T-helper 1 cell treated with Interleukin-12 subunit alpha and Interleukin-12 subunit beta and Interleukin-4 antibody, amounts not matched to agents 30 ng/mL and 1 ng/mL, for 36 hours (primary cell): ENCODE measurements around the gene KCNK18. TPM values are rescaled to one million over a fixed set of nuclear protein-coding genes. Genes with fewer than 3 reads are reported as not detected.
"Not testable (repeated sequence)": the region's sequence is repeated elsewhere in the genome, so short reads cannot be mapped to it uniquely, and the experiment has no call there.

Experiments used
- intact Hi-C: fragments of 100-400 bp; cut with micrococcal nuclease; formaldehyde crosslinking; loops from one replicate; pipeline ENCODE4 v1.15.1; 2024
- total RNA-seq: library from RNA; stranded (reverse); gene quantifications from 2 replicates; pipeline ENCODE4 v1.2.3, GENCODE V29; 2022

KCNK18 gene
- total RNA-seq, 1 donor from 2014 or later, result not detected

DNA sequence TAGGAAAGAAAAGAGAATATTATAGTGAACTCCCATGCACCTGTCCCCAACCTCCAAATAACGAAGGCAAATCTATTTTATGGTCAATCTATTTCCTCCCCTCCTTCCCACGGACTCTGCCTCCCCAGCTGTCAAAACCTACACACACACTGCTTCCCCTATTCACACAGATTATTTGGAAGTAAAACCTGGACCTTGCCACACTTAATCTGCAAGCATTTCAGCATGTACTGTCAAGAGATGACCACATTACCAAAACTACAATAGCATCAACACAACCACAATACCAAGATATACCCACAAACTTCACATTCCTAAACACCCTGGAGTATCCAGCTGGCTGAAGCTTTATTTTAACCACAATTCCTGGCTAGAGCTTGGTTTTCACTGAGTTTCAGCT is 27.8 kb upstream of the KCNK18 start:
- intact Hi-C loops, result loop anchor here (5.0 to 10.0 kb wide), 2 partner anchors 373 to 895 kb away; partner anchors contain the start of genes EMX2 and GFRA1

DNA sequence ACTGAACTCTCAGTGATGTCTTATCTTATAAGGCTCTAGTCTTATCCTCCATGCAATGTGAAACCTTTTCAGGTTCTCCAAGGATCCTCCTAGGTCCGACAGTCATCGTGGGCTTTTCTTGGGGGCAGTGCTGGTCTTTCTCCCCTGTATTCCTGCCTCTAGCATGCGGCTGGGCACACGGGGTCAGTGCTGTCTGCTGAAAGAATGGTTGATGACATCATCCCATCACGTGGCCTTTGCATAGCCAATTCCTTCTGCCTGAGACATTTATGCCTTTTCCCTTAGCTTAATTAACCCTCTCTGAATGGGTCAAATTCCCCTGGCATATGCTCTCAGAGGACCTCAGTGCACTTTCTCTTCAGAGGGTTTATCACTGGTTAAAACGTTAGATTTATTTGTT is 27.0 kb upstream of the KCNK18 start:
- intact Hi-C loops, result loop anchor here (5.0 to 10.0 kb wide), 2 partner anchors 165 to 323 kb away; partner anchors contain the start of genes ENO4 and SHTN1

DNA sequence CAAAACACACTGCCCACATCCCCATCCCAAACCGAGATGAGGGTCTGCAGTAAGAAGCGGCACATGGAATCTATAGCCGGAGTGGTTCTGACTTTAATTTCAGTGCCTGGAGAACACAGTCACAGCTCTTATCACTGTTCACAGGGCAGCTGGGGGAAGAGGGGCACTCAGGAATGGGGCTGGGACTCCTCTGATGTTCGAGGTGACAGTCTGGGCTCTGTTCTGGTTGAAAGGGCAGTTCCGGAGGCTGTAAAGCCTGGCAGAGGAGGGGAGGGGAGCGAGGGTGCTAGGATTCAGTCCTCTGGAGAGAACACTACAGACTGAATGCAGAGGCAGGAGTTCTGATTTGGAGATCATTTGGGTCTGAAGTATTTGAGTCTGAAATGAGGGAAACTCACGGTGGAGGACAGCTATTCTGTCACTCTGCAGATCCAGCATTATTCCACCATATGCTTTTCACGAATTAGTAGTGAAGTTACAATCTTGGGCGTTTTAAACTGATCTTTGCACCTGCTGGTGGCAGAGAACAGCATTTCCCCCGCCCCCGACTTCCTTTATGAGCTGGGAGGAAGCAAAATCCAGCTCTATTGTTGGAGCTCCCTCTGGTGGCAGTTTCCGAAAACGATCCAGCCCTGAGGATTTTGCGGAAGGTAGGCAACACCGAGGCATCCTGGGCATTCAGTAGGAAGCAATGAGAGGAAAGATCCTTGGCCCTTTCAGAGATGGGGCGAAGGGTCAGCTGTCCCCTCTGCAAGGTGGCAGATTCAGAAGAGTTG is 22.7 kb upstream of the KCNK18 start:
- intact Hi-C loops, result loop anchor here (1.0 to 10.0 kb wide), 4 partner anchors 170 to 386 kb away; partner anchors contain the start of genes ENO4 and SHTN1

DNA sequence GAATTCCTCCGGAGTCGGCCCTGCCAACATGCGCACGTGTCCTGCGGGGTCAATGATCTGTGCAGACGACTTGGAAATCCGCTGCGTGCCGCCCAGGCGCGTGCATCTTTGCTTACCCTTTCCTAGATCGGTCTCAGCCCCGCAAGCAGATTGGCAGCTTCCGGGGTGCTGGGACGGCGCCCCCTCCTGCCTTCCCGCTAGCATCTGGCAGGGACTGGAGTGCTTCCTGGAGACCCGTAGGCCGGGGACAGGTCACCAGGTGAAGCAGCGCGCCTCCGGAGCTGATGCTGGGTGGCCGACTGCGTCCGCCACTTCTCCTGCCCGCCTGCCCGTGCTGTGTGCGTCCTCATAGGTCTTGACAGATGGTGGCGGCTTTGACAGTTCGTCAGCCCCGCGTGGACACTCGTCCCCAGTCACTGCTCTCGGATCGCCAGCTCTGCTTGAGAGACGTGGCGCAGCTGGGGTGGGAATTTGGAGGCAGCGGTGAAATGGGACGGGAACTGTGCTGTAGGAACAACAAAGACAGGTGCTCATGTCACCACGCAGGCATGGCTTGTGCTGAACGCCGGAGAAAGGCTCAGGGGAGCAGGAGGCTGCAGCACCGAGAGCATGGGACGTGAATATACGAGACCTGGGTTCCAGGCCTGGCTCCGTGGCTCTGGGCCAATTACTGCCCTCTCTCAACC is 21.9 kb upstream of the KCNK18 start:
- intact Hi-C loops, result loop anchor here (1.0 to 10.0 kb wide), 3 partner anchors 171 to 387 kb away; partner anchors contain the start of gene SHTN1

DNA sequence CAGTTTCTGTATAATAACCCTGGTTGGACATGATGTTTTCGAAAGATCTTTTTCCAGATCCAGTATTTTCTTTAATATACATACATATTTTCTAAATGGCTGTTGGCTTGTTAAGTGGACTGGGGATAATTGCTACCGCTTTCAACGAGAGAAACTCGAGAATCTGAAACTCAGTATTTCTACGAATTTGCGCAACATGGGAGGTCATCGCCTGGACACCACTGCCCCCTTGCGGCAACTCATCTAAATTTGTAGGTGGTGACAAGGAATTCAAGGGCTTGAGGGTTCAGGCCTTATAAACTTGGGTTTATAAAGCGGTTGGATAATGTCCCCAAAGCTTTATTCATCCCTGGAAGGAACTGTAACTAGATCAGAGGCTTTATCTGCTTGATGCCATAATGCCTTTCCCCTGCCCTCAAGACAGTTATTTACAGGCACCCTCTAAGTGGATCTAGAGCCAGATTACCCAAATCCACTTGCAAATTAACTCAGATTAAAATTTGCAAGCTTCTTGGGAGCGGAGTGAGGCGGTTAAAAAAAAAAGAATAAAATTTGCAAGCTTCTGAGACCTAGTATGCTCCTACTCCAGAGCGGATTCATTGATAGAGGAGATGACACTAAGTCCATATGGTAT is 21.3 kb upstream of the KCNK18 start:
- intact Hi-C loops, result loop anchor here (1.0 to 10.0 kb wide), 5 partner anchors 8 to 494 kb away; partner anchors contain the start of gene SHTN1

DNA sequence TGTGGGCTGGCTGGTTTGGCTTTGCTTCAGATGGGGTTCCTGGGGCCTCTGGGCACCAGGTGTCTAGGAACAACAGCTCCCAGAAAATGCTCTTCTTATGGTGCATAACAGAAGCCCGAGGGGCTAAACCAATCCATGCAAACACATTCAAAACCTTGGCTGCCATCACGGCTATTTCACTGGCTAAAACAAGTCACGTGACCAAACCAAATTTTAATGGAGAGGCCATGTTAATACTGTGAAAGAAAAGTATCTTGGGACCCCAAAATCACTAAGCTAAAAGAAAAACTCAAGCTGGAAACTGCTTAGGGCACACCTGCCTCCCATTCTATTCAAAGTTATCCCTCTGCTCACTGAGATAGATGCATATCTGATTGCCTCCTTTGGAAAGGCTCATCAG is 19.1 kb upstream of the KCNK18 start:
- intact Hi-C loops, result loop anchor here (10.0 kb wide), 1 partner anchor 173 kb away; the partner anchor contains the start of gene SHTN1

DNA sequence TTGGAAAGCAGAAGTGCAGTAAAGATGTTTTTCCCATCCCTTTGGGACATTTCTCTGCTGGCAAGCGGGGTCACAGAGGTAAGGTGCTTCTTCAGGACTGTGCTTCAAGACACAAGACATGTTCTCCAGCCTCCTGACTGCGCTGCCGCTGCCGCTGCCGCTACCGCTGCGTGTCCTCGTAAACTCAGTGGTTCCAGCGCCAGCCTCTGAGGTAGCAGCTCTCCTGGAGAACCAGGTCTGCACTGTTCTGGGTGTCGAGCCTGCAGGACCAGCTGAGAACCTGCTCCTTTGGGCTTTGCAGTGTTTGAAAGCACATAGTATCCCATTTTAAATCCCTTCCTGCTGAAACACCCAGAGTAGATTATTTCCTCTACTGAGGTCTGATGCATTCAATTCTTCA is 13.0 kb upstream of the KCNK18 start:
- intact Hi-C loops, result no loop called here

DNA sequence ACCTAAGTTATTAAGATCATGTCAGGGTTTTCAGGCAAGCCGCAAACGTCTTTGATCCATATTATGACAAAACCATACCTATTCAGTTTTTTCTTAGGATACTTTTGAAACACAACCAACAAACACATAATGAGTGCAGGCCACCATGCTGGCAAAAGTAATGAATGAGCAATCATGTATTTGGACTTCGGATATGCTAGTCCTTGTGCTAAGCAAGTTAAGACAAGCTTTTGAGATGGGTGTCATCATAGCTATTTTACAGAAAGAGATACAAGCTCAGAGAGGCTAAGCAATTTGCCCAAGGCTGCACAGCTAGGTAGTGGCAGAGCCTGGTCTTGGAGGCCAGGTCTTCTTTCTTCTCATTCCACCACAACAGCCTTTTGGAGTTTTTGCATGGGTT is 12.5 kb upstream of the KCNK18 start:
- intact Hi-C loops, result no loop called here

DNA sequence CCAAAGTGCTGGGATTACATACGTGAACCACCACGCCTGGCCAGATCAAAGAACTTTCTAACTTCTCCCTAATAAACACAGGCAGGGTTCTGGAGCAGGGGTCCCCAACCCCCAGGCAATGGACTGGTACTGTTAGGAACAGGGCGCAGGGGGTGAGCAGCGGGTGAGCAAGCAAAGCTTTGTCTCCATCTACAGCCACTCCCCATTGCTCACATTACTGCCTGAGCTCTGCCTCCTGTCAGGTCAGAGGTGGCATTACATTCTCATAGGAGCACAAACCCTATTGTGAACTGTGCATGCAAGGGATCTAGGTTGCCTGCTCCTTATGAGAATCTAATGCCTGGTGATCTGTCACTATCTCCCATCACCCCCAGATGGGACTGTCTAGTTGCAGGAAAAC is 11.5 kb upstream of the KCNK18 start:
- intact Hi-C loops, result not testable (repeated sequence)

DNA sequence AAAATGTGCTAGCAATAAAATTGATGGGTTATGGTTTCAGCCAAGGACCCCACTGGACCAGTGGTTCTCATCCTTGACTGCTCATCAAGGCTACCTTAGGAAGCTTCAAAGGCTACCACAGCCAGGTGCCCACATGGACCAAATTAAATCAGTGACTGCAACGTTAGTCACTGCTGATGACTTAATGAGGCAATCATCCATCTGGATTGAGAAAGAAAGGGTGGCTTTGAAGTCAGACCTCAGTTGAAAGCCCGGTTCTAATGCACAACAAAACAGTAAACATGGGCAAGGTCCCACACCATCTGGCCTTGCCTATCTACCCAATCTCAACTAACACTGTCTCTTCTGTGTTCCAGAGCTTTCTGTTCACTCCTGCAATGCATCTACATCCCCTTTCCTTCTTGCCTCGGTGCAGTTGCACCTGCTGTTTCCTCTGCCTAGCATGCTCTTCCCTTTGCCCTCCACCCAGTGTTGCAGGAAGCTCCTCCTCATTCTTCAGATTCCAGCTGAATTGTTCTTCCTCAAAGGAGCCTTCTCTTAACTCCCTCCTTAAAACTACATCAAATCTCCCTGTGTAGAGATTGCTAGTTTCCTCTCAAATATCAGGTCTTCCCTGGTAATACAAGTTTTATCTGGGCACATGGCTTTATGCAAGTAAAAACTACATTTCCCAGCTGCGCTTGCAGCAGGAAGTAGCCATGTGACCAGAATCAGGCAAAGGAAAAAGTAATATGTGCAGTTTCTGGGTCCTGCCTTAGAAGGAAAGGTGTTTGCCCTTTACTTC is 10.3 kb upstream of the KCNK18 start:
- intact Hi-C loops, result no loop called here

DNA sequence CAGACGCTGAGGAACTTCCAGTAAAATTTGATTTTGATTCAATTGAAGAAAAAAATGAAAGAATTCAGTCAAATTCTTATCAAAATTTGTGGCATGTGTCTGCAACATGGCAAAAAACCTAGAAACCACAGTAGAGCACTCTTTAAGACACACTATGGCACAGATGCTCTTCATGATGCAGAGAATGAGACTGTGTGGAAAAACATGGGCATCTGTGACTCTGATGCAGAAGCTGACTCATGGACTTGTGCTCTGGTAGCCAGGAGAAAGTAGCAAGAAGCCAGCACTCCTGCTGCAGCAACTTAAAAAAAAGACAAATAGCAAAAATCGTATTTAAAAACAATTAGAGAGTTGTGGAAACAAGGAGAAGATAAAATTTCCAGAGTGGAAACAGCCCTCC is 8.9 kb upstream of the KCNK18 start:
- intact Hi-C loops, result no loop called here

DNA sequence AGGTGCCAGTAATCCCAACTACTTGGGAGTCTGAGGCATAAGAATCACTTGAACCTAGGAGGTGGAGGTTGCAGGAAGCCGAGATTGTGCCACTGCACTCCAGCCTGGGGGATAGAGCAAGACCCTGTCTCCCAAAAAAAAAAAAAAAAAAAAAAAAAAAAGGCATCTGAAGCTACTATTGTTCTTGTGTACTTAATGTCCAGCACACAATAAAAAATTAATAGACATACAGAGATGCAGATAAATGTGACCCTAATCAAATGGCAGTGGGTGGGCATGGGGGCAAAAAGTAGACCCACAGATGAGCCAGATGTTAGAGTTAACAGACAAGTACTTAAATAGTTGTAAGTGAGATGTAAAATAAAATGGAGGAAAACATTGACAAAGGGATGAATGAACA is 7.7 kb upstream of the KCNK18 start:
- intact Hi-C loops, result no loop called here

DNA sequence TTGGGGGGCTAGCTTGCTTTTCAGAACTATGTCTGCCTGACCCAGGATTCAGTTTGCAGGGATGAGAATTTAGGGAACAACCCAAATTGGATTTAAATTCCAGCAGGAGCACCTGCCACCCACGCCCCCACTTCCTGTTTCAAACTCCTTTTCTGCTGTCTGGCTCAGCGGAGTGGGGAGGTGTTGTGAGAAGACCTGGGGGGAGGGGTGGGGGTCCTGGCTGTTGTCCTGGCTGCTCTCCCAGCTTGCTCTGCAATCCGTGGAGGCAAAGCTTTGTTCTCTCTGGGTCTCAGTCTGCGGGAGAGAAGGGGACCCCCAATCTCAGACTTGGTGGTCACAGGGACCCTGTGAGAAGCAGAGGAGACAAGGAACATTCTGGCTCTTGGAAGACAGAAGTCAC is 799 bp downstream of the KCNK18 start:
- intact Hi-C loops, result no loop called here

DNA sequence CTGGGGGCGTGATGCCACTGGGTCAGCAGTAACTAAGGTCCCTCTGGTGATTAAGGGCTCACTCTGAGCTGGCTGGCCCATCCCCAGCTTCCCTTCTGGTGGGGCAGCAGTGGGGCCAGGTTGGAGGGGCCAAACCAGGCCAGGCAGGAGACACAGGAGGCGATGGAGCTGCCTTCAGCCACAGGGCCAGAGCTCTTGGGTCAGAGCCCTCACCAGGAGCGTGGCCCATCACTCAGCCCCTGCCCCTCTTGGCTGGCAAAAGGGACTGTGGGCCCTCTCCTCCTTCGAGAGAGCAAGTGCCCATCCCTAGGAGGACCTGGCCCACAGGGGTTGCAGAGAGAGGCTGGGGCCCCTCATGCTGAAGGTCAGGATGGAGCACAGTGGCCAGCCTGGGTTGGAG is 4.5 kb downstream of the KCNK18 start:
- intact Hi-C loops, result no loop called here

DNA sequence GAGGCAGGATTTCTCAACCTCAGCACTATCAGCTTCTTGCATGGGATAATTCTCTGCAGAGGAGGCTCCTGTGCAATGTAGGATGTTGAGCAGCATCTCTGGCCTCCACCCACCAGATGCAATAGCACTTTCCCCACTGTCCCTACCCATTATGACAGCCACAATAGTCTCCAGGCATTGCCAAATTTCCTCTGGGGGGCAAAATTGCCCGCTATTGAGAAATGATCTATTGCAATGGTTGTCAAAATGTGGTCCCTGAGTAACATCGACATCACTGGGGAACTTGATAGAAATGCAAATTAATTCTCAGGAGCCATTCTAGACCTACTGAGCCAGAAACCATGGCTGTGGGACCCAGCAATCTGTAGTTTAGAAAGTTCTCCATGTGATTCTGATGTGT is 7.0 kb downstream of the KCNK18 start:
- intact Hi-C loops, result no loop called here

DNA sequence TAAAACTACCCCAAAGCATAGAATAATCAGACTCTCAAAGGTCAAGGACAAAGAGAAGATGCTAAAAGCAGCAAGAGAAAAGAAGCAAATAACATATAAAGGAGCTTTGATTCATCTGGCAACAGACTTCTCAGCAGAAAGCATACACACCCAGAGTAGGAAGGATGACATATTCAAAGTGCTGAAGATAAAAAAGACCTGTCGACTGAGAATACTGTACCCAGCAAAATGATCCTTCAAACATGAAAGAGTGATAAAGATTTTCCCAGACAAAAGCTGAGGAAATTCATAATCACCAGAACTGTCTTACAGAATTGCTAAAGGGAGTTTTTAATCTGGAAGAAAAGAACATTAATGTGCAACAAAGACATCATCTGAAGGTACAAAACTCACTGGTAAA is 14.9 kb downstream of the KCNK18 start:
- intact Hi-C loops, result no loop called here

DNA sequence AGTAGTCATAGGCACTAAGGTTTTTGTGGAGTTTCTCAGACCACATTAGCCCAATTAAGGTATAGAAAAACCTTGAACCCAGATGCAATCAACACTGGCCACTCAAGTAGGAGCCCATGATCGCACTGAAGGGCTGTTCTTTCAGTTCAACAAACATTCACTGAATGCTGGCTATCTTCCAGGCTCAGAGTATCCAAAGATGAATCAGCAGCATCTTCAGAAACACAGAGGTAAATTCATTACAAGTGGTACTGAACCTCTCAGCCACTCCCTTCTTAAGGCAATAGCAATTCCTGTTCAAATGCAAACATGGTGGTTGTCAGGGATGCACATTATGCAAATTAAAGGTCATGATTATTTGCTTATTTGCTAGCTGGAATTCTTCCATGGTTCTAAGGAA is 17.1 kb downstream of the KCNK18 start:
- intact Hi-C loops, result no loop called here

DNA sequence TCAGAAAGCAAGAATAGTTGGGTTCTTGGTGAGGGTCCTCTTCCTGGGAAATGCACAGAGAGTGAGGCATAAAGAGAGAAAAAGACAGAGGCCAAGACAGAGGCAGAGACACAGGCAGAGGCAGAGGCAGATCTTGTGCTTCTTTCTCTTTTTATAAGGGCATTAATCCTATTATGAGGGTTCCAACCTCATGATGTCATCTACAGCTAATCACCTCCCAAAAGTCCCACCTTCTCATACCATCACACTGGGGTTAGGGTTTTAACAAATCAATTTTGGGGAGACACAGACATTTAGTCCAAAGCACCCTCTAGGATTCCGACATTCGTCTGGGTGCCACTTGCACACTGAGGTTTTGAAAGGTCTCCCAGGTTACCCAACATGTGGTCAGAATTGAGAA is 17.8 kb downstream of the KCNK18 start:
- intact Hi-C loops, result no loop called here

DNA sequence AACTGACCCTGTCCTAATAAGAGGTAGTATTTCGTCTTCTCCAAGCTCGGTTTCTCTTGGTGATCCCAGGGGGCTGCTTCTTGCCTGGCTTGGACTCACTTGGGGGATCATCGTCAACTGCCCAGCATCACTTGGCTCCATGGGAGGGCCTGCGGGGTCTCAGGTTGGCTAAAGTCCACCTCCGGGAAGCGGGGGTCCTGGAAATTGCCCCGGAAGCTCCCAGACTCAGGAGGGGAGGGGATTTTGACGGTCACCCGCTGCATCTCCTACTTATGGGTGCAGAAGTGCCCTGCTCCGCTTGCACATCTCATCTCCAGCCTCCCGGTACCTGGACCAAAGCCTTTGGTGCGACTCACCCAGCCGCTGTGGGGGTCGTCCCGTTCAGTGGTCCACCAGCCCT is 18.7 kb downstream of the KCNK18 start:
- intact Hi-C loops, result loop anchor here (1.0 kb wide), 2 partner anchors 158 to 1025 kb away; no protein-coding TSS in a partner anchor

DNA sequence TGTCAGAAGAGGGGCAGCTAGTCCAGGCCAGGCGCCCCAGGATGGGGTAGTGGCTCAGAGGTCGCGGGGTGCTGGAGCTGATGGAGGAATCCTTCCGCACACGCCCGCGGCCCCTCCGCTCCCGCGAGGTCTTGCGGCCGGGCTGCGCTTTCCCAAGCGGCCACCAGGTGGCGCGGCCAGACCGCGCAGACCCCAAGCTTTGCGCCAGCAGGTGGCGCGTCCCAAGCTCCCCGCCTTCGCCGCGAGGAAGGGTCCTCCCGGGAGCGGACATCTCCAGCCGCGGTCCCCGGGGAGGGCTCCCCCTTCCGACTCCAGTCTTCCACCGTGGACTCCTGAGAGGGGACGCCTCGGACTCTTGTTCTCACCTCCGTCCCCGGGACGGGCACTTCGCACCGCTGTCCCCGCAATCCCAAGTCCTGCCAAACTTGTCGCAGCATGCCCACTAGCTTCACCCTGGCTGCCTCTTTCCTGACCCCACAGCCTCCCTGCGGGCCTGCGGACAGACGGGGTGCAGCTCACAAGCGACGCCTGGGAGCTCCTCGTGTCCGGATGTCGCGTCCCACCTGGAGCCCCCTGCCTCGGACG is 19.4 kb downstream of the KCNK18 start:
- intact Hi-C loops, result loop anchor here (1.0 kb wide), 3 partner anchors 104 to 1025 kb away; no protein-coding TSS in a partner anchor
